GM18867 (cell line): ENCODE measurements around the gene HSPB9.

Experiments used
- ATAC-seq: cut with Tn5 transposase; IDR thresholded peaks from one replicate; pipeline ENCODE4 v1.9.1; 2021; ENCODE audit warnings: mild to moderate bottlenecking, moderate library complexity; ENCODE audit not compliant: unreplicated experiment

The HSPB9 gene

GRCh38 chr17:42118126-42118510 lies 4.5 kb upstream of the HSPB9 start:
- ATAC-seq, result no peak

GRCh38 chr17:42118545-42118944 lies 4.1 kb upstream of the HSPB9 start:
- no peak for ATAC-seq

- ATAC-seq, result no peak
Measured at GRCh38 chr17:42119301-42119700, 3.3 kb upstream of the HSPB9 start.

DNA sequence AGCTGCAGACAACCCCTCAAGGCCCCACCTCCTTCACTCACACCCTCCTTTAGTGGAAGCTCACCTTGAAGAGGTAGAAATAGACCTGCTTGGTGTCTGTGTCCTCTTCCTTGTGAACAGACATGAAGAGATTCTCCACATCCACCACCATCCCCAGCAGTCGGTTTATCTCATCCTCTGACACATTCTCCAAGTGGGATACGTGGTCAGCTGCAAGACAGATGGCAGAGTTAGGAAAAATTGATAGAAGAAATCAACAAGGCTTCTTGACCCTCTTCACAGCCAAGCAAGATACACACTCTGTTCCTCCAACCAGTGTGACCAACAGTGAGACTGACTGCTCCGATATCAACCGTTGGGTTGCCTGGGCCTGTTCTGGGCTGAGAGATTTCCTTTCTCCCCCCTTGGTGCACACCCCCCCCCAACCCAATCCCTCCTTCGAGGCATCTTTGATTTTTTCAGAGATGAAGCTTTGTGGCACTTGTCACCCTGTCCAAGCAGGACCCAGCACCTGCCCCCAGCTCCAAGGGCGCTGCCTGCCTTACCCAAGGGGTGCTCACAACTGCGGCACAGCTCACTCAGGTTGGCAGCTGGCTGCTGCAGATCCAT lies 2.3 kb upstream of the HSPB9 start:
- no peak for ATAC-seq

DNA sequence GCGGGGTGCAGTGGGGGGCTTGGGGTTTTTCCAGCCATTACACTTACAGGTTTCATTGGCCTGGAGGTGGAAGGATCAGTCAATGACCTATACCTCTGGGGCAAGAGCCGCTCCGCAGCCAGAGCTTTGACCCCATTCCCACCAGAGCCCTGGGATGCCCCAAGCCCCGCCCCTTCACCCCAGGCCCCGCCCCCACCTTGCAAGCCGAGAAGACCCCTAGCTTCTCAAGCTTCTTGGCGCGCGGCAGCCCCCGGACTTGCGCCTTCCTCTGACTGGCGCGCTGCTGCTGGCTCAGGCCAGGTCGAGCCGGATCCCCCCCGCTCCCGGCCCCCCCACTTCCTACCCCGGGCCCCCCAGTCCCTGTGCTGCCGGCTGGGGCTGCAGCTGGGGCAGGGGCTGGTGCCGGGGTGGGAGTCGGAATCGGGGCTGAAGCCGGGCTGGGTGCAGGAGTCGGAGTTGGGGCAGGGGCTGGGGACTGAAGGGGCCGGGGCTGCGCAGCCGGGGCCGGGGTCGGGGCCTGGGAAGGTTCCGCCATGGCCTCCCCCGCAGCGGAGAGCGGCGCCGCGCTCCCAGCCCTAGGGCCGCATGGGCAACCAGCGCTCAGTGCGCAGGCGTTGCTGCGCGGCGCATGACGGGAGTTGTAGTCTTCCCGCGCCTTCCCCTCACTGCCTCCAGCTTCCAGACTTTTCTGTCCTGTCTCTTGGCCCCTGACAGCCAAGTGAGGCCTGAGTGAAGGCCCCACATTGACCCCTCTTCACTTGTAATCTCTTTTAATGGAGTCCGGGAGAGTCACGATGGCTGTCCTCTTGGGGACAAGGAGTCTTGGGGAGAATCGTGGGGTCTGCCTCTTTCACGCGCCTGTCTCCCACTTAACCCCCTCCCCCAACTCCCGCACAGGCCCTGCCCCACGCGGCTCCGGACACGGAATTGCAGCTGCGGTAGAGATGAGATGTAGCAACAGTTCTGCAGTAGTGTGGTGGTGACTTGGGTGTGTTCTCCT lies 1.5 kb upstream of the HSPB9 start, which contains the start of gene KAT2A:
KAT2A (minus strand) TSS at position 598 of the 1,000 bp plus-strand sequence; CDS start at position 535, 63 bp downstream.
- ATAC-seq, result peak; percentile 58

- no peak for ATAC-seq
Measured at GRCh38 chr17:42124256-42124655, 1.7 kb downstream of the HSPB9 start.

DNA sequence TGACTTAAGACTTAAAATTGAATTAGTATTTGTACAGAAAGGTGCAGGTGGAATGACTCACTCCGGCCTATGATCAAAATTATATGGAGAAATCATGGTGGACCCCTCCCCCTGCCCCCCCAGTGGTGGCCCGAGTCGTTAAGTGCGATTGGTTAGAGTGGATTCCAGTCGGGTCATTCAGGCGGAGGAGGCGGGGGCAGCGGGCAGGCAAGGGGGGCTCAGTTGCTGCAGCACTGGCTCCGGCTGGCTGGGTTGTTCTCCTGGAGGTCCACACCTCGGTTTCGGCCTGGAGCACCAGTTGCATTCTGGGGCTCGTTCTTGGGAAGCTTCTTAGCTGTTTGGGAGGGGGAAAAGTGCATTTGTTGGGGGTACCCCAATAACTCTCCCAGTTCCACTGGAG lies 3.0 kb downstream of the HSPB9 start:
- ATAC-seq, result no peak

DNA sequence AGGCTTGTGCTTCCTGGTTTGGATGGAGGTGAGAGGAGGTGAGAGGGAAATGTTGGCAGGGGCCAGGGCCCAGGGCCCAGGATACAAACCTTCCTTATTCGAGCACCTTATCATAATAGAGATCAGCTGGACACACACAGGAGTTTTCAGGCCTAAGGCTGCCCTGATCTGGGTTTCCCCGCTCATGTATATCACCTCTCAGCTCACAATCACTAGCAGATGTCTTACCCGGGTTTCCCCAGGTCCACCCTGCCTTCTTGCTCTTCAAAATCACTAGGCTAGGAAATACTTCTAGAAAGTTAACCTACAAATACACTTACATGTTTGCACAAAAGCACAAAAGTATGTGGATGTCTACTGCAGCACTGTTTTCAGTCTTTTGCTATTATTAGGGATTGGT lies 4.2 kb downstream of the HSPB9 start:
- no peak for ATAC-seq

DNA sequence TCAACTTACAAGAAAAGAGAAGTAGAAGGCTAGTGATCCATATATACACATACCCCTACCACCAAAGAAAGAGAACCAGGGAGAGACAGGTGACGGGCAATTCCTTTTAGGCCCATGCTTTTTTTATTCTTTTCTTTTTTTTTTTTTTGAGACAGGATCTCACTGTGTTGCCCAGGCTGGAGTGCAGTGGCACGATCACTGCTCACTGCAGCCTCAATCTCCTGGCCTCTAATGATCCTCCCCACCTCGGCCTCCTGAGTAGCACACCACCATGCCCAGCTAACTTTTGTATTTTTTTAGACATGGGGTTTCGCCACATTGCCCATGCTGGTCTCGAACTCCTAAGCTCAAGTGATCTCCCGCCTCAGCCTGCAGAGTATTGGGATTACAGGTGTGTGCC lies 4.8 kb downstream of the HSPB9 start:
- no peak for ATAC-seq

DNA sequence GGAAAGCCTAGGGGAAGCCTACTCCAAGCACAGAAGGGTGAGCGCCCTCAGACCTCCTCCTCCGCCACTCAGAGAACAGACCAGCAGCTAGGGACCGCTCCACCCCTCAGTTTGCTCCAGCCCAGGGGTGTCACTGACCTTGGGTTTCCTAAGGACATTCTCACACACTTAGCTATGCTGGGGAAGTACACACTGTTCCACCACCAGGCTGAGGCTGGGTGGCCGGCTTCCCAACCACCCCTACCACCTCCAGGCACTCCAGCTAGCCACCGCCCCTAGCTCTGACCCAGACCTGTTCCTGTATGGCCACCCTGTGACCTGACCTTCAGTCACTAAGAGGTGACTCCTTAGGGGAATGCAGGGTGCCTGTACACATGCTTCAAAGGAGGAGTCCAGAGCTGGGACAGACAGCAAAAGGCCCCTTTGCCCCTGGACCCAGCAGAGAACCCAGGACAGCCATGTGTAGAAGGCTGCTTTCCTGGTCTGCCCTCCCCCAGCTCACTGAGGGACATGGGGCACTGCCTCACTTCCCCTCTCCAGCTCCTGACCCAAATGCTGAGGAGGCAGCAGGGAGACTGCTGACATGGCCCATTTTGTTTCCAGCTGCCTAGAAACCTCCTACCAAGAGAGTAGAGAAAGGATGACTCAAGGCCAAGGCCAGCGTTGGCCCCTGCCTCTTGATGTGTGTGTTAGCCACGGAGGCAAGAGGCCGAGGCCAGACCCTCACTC lies 6.7 kb downstream of the HSPB9 start:
- no peak for ATAC-seq

GRCh38 chr17:42130310-42130936 lies 7.8 kb downstream of the HSPB9 start:
- ATAC-seq, result no peak

GRCh38 chr17:42131232-42131631 lies 8.6 kb downstream of the HSPB9 start:
- ATAC-seq, result no peak

- ATAC-seq, result no peak
Measured at GRCh38 chr17:42131981-42132432, 9.4 kb downstream of the HSPB9 start.

GRCh38 chr17:42132941-42133340 lies 10.3 kb downstream of the HSPB9 start:
- ATAC-seq, result peak; percentile 26

DNA sequence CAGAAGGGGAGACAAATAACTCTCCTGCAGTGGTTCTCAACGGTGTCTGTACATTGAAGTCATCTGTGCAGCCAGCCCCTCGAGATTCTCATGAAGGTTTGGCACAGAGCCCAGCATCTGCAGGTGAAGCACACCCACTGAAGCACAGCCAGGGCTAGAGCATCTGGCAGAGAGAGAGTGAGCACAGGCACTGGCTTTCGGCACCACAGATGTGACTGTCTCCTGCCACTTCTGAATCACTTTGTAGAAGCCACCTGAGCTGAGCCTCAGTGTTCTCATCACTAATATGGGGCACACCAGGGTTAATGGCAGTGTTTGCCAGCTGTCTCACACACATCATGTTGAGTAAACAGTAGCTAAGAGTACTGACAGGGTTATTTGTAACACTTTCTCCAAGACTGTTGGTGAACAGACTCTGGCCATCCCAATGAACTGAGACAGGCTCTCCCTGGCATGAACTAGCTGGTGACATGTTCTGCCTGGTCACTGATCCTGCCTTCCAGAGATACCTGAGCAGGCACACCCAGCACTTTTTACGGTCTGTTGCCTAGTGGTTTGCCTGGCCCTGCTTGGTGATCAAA lies 10.9 kb downstream of the HSPB9 start:
- peak; percentile 70 for ATAC-seq

DNA sequence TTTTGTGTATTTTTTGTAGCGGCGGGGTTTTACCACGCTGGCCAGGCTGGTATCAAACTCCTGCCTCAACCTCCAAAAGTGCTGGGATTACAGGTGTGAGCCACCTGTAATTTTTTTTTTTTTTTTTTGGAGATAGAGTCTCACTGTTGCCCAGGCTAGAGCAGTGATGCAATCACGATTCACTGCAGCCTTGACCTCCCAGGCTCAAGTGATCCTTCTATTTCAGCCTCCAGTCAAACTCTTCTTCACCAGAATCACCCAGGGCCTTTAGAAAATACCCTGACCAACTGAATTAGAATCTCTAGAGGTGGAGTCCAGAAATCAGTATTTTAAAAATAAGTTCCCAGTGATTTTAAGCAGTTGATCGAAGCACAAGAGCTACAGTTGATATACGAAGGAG lies 12.5 kb downstream of the HSPB9 start:
- no peak for ATAC-seq

- ATAC-seq, result no peak
Measured at GRCh38 chr17:42135664-42136653, 13.4 kb downstream of the HSPB9 start.

GRCh38 chr17:42136654-42137051 lies 14.0 kb downstream of the HSPB9 start:
- ATAC-seq, result no peak

DNA sequence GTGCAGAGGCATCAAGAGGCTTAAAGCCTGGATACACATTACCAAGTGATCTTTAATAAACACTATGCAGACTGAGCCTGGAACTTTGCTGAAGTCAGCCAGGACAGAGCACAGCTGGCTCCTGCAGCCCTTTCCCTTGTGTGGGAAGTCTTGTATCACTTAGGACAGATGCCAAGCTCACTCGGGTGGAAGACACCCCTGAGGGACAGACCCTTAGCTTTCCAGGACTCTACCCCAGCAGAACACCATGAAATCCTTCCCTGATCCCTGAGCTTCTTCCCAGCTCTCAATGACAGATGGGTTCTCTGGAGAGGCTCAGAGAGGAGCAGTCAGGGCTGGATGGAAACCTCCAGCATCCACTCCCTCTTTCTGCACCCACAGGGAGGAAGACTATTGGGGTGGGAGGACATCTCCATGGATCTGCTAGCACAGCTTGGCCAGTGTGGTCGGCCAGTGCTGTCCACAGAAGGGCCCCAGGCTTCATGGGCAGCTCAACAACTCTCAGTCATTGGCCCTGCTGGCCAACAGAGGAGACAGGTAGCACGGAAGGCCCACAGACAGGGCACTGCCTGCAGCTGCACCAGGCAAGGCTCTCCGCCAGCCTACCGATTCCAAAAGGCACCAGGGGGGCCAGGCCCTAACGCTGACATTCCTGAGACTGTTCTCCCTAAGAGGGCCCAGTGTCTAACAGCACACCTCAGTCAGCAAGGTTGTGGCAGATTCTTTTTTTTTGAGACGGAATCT lies 16.3 kb downstream of the HSPB9 start:
- ATAC-seq, result no peak
